ENCODE results near the gene CCDC171.
A peak's percentile ranks its signal among the peaks of the same experiment; 100 is the strongest.

CCDC171 gene

GRCh38 chr9:15552636-15553527 lies at the start of gene CCDC171:
Gene CCDC171, plus strand, starts transcription at chr9:15553043. Its CDS starts 11,046 bp downstream, at chr9:15564089.
- 0 out of 2 replicates have a peak, but pooled peaks have one; percentile 5 for TF ChIP-seq CTCF (IDR thresholded peaks at IDR 0.05; ENCODE audit: control insufficient read depth, extremely low read depth, insufficient read depth)

GRCh38 chr9:15505921-15506320 lies 46.9 kb upstream of the CCDC171 start:
- no peak overlapping the region for H3K4me3 ChIP-seq (ENCODE audit: low read depth, low read length)
- no peak for TF ChIP-seq CTCF (IDR thresholded peaks at IDR 0.05; ENCODE audit: control insufficient read depth, extremely low read depth, insufficient read depth)
- DNase-seq (ENCODE audit: low read depth), result no peak

More at GRCh38 chr9:15552636-15553527, at the start of gene CCDC171:
- peak within 1 kb of the TSS; percentile 91 for H3K4me3 ChIP-seq (ENCODE audit: low read depth, low read length)
- DNase-seq (ENCODE audit: low read depth), result peak; percentile 87

GRCh38 chr9:15509931-15510788 lies 42.7 kb upstream of the CCDC171 start:
- no peak for DNase-seq (ENCODE audit: low read depth)
- peak overlapping the region; percentile 86 for H3K4me3 ChIP-seq (ENCODE audit: low read depth, low read length)
- TF ChIP-seq CTCF (IDR thresholded peaks at IDR 0.05; ENCODE audit: control insufficient read depth, extremely low read depth, insufficient read depth), result no peak

GRCh38 chr9:15510789-15511575 lies 41.9 kb upstream of the CCDC171 start, which contains the start of gene PSIP1:
Gene PSIP1, minus strand, starts transcription at chr9:15510970. Its CDS starts 782 bp downstream, at chr9:15510188.
- TF ChIP-seq CTCF (IDR thresholded peaks at IDR 0.05; ENCODE audit: control insufficient read depth, extremely low read depth, insufficient read depth), result no peak
- H3K4me3 ChIP-seq (ENCODE audit: low read depth, low read length), result peak within 1 kb of the TSS; percentile 86
- DNase-seq (ENCODE audit: low read depth), result peak; percentile 55

GRCh38 chr9:15512204-15512603 lies 40.6 kb upstream of the CCDC171 start:
- H3K4me3 ChIP-seq (ENCODE audit: low read depth, low read length), result no peak overlapping the region
- no peak for DNase-seq (ENCODE audit: low read depth)
- TF ChIP-seq CTCF (IDR thresholded peaks at IDR 0.05; ENCODE audit: control insufficient read depth, extremely low read depth, insufficient read depth), result no peak

- H3K4me3 ChIP-seq (ENCODE audit: low read depth, low read length), result no peak overlapping the region
- no peak for TF ChIP-seq CTCF (IDR thresholded peaks at IDR 0.05; ENCODE audit: control insufficient read depth, extremely low read depth, insufficient read depth)
- DNase-seq (ENCODE audit: low read depth), result no peak
Observed at GRCh38 chr9:15512889-15513288, 40.0 kb upstream of the CCDC171 start.
